Activated naive CD8-positive, alpha-beta T cell treated with anti-CD3 and anti-CD28 coated beads, Interleukin-2, amount 10 ng/mL, durations not matched to agents 7 days and 5 days (primary cell): ENCODE measurements around the gene MPHOSPH9. TPM values are rescaled to one million over a fixed set of nuclear protein-coding genes. Genes with fewer than 3 reads are reported as not detected.

Experiments used
- ATAC-seq: fragments of 150-1000 bp; cut with Tn5 transposase; one replicate; pipeline ENCODE4 v1.10.0; 2021; ENCODE audit warnings: low read depth, moderate library complexity
- POLR2A ChIA-PET: fragments of 350-600 bp; sonication (Branson Sonifier 250); formaldehyde crosslinking; loops from one replicate; lab custom pipeline; 2021; ENCODE audit warnings: antibody characterized with exemption; lab: Charles Lee
- DNase-seq: peaks from one replicate; pipeline ENCODE4 v3.0.0; 2021
- H3K27ac Mint-ChIP-seq: one replicate; pipeline ENCODE4 v1.8.0; 2022; ENCODE audit warnings: mild to moderate bottlenecking, mixed read lengths
- H3K27me3 Mint-ChIP-seq: one replicate; pipeline ENCODE4 v1.8.0; 2022; ENCODE audit warnings: mild to moderate bottlenecking, moderate library complexity, mixed read lengths
- H3K36me3 Mint-ChIP-seq: one replicate; pipeline ENCODE4 v1.8.0; 2021; ENCODE audit warnings: mild to moderate bottlenecking, mixed read lengths
- H3K4me1 Mint-ChIP-seq: one replicate; pipeline ENCODE4 v1.8.0; 2021; ENCODE audit warnings: mixed read lengths
- H3K4me3 Mint-ChIP-seq: one replicate; pipeline ENCODE4 v1.8.0; 2022; ENCODE audit warnings: mild to moderate bottlenecking, moderate library complexity, mixed read lengths
- H3K9me3 Mint-ChIP-seq: one replicate; pipeline ENCODE4 v1.8.0; 2021; ENCODE audit warnings: mixed read lengths
- total RNA-seq, 2 experiments: library from RNA; stranded (reverse); gene quantifications; one replicate each; pipeline ENCODE4 v1.2.3, GENCODE V29; 2021

MPHOSPH9 gene
- total RNA-seq, 2 experiments from 2014 or later: 121 to 131 TPM

GRCh38 chr12:123267991-123268843 is 35.3 kb upstream of the MPHOSPH9 start:
- DNase-seq: peak; percentile 39
- POLR2A ChIA-PET: interaction anchor here (0.9 to 3.7 kb wide), 4 partner anchors 19 to 96 kb away, joined by 3 to 25 read pairs (median 4); partner anchors contain the start of genes MPHOSPH9, MTRFR and SBNO1
- H3K9me3 Mint-ChIP-seq: no peaks in the 10 kb centered on the region
- H3K36me3 Mint-ChIP-seq: peaks cover 2% of the 10 kb centered on the region
- no peaks in the 10 kb centered on the region for H3K27me3 Mint-ChIP-seq
- H3K27ac Mint-ChIP-seq: peak overlapping the region; percentile 86
- no peak for ATAC-seq
- peaks cover 27% of the 10 kb centered on the region for H3K4me1 Mint-ChIP-seq
- H3K4me3 Mint-ChIP-seq: peak overlapping the region; percentile 36

- Mint-ChIP-seq H3K4me3 (no peak overlapping the region), H3K36me3 (peaks cover 3% of the 10 kb centered on the region), H3K27ac (peak overlapping the region; percentile 30), H3K4me1 (peaks cover 27% of the 10 kb centered on the region), H3K9me3 (no peaks in the 10 kb centered on the region), H3K27me3 (no peaks in the 10 kb centered on the region)
- no peak for DNase-seq
- ATAC-seq: no peak
- POLR2A ChIA-PET: no interaction called here
These were observed 34.5 kb upstream of the MPHOSPH9 start for GRCh38 chr12:123267335-123267920.

GRCh38 chr12:123266679-123267277 is 33.8 kb upstream of the MPHOSPH9 start:
- peaks cover 3% of the 10 kb centered on the region for H3K36me3 Mint-ChIP-seq
- ATAC-seq: no peak
- H3K27ac Mint-ChIP-seq: peak overlapping the region; percentile 30
- no peak overlapping the region for H3K4me3 Mint-ChIP-seq
- H3K9me3 Mint-ChIP-seq: no peaks in the 10 kb centered on the region
- POLR2A ChIA-PET: no interaction called here
- peaks cover 29% of the 10 kb centered on the region for H3K4me1 Mint-ChIP-seq
- DNase-seq: no peak
- H3K27me3 Mint-ChIP-seq: no peaks in the 10 kb centered on the region

DNA sequence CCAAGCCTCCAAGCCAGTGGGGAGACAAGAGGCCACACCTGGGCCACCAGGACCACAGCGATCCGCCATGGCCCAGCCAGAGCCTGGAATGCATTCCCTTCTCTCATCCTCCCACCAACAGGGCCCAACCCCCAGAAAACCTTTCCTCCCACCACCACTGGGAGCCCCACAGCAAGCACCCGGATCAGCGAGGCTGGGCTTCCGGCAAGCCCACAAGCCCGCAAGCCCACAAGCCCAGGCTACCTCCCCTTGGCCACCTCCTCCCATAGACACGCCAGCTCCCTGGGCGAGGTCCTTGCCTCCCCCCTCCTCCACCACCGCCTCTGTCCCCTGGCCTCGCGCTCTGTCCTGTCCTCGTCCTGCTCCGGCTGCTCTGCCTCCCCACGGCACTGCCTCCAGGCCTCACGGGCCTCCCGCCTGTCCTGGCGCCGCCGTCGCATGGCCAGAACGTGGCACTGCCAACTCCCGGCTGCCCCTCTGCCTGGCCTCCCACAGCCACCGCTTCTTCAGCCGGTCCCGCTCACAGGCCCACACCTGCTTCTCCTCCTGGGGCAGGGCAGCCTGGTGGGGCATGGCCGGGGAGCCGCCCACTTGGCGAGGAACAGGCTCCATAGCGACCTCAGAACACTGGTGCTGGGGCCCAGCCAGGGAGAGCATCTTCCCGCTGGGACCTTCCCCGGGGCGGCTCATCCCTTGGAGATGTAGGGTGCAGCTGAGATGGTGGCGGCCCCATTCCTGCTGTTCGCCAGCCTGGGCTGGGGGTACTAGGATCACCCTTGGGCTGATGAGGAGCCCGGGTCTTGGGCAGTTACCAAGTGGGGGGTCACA is 33.1 kb upstream of the MPHOSPH9 start:
- H3K9me3 Mint-ChIP-seq: no peaks in the 10 kb centered on the region
- no peaks in the 10 kb centered on the region for H3K27me3 Mint-ChIP-seq
- DNase-seq (no peak), ATAC-seq (no peak)
- POLR2A ChIA-PET: interaction anchor here (0.9 kb wide), 1 partner anchor 14 kb away, joined by 3 read pairs; no protein-coding TSS in a partner anchor
- peaks cover 32% of the 10 kb centered on the region for H3K4me1 Mint-ChIP-seq
- H3K27ac Mint-ChIP-seq: no peak overlapping the region
- H3K4me3 Mint-ChIP-seq: no peak overlapping the region
- peaks cover 6% of the 10 kb centered on the region for H3K36me3 Mint-ChIP-seq

DNA sequence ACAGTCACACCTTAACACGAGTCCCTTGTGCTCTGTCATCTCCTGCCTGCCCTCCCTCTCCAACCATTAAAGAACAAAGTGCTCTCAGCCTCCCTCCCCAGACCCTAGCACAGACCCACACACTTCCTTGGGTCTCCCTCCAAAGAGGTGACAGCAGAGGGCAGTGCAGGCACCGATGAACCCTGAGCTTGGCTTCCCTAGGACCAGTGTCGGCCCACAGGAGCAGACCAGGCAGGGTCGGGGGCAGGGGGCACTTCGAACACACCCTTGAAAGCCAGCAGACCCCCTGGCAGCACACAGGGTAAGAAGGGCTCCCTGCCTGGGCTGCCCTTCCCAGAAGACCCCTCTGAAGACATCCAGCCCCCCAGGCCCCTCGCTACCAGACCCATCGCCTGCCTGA is 31.7 kb upstream of the MPHOSPH9 start:
- Mint-ChIP-seq H3K4me1 (peaks cover 24% of the 10 kb centered on the region), H3K4me3 (no peak overlapping the region), H3K27me3 (no peaks in the 10 kb centered on the region), H3K9me3 (no peaks in the 10 kb centered on the region), H3K36me3 (peaks cover 20% of the 10 kb centered on the region), H3K27ac (no peak overlapping the region)
- no peak for ATAC-seq
- DNase-seq: no peak
- POLR2A ChIA-PET: no interaction called here

DNA sequence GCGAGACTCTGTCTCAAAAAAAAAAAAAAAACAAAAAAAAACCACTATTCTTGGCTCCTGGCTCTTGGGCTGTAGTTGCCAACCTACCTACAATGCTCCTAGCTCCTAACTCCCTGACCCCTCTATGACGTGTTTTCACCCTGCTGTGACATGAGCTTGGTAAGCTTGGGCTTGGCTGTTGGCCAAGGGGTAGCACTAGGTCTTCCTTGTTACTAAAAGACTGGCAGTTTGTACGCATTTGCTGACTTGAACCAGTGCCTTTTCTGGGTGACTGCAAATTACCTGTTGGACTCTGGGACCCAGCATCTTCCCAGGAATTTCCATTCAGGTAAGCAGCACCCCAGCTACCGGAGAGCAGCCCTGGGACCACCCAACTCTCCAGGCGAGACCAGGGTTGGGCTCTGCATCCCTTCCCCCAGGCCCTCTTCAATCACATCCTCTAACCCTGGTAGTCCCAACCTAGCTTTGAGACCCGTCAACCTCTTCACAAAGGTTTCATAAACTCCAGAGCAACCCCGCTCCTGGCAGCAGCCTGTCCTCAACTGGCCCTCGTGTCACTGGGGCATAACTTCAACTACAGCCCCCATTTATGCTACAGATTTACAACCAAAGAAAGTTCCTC is 30.4 kb upstream of the MPHOSPH9 start:
- no peak overlapping the region for H3K4me3 Mint-ChIP-seq
- no peaks in the 10 kb centered on the region for H3K27me3 Mint-ChIP-seq
- H3K4me1 Mint-ChIP-seq: peaks cover 14% of the 10 kb centered on the region
- peaks cover 23% of the 10 kb centered on the region for H3K36me3 Mint-ChIP-seq
- POLR2A ChIA-PET: interaction anchor here (0.7 kb wide), 1 partner anchor 283 kb away, joined by 5 read pairs; no protein-coding TSS in a partner anchor
- ATAC-seq: no peak
- DNase-seq: no peak
- no peaks in the 10 kb centered on the region for H3K9me3 Mint-ChIP-seq
- H3K27ac Mint-ChIP-seq: no peak overlapping the region

GRCh38 chr12:123261196-123261595 is 28.3 kb upstream of the MPHOSPH9 start:
- no peak for ATAC-seq
- Mint-ChIP-seq H3K36me3 (peaks cover 26% of the 10 kb centered on the region), H3K4me1 (peaks cover 12% of the 10 kb centered on the region), H3K27me3 (no peaks in the 10 kb centered on the region), H3K4me3 (no peak overlapping the region), H3K27ac (no peak overlapping the region), H3K9me3 (no peaks in the 10 kb centered on the region)
- POLR2A ChIA-PET: no interaction called here
- no peak for DNase-seq

- Mint-ChIP-seq H3K4me3 (no peak overlapping the region), H3K9me3 (no peaks in the 10 kb centered on the region), H3K27me3 (no peaks in the 10 kb centered on the region), H3K4me1 (peaks cover 12% of the 10 kb centered on the region), H3K27ac (no peak overlapping the region), H3K36me3 (peaks cover 27% of the 10 kb centered on the region)
- ATAC-seq (no peak), DNase-seq (no peak)
- POLR2A ChIA-PET: interaction anchor here (0.6 kb wide), 2 partner anchors 321 to 324 kb away, joined by 3 to 5 read pairs; no protein-coding TSS in a partner anchor
These were observed 27.1 kb upstream of the MPHOSPH9 start for GRCh38 chr12:123260081-123260480.

DNA sequence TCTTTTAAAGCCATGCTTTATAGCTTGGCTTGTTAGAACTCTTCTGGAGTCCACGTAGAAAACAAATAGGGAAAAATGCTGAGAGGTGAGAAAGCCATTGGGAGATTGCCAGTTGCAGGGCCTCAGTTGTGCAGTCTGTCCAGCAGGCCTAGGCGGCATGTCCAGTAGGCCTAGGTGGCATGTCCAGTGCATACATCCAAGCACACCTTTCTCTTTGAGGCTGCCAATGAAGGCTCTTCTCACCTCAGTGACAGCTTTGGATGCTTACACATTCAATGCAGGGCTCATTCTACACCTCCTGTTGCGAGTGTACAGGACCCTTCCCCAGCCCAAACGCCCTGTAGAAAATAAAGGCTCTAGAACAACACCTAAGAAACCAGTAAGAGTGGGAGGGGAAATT is 25.7 kb upstream of the MPHOSPH9 start:
- Mint-ChIP-seq H3K36me3 (peaks cover 30% of the 10 kb centered on the region), H3K4me1 (peaks cover 12% of the 10 kb centered on the region), H3K4me3 (no peak overlapping the region), H3K27ac (no peak overlapping the region), H3K9me3 (no peaks in the 10 kb centered on the region), H3K27me3 (no peaks in the 10 kb centered on the region)
- DNase-seq (no peak), ATAC-seq (no peak)
- POLR2A ChIA-PET: no interaction called here

DNA sequence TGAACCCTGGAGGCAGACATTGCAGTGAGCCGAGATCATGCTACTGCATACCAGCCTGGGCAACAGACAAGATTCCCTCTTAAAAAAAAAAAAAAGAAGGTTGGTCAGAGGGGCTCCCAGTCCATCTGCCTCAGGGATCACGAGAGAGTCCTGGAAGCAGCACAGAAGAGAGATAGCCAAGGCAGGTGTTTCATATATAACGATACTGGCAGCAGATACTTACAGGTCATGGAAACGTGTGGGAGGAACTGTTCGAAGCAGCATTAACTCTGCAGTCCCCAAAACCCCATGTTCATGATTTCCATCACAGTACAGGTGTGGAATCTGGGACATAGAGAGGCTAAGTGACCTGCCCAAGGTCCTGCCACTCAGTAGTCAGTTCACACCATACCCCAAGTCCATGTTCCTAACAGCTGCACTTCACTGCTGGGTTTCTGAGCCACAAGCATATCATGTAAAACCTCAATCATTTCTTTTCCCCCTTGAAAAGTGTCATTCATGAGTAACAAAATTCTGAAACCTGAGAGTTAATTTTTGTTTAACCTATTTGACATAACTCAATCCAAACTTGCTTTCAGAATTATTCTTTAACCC is 22.0 kb upstream of the MPHOSPH9 start:
- Mint-ChIP-seq H3K27ac (no peak overlapping the region), H3K27me3 (no peaks in the 10 kb centered on the region), H3K36me3 (peaks cover 24% of the 10 kb centered on the region), H3K9me3 (no peaks in the 10 kb centered on the region), H3K4me3 (no peak overlapping the region), H3K4me1 (peaks cover 13% of the 10 kb centered on the region)
- ATAC-seq: no peak
- POLR2A ChIA-PET: no interaction called here
- no peak for DNase-seq

DNA sequence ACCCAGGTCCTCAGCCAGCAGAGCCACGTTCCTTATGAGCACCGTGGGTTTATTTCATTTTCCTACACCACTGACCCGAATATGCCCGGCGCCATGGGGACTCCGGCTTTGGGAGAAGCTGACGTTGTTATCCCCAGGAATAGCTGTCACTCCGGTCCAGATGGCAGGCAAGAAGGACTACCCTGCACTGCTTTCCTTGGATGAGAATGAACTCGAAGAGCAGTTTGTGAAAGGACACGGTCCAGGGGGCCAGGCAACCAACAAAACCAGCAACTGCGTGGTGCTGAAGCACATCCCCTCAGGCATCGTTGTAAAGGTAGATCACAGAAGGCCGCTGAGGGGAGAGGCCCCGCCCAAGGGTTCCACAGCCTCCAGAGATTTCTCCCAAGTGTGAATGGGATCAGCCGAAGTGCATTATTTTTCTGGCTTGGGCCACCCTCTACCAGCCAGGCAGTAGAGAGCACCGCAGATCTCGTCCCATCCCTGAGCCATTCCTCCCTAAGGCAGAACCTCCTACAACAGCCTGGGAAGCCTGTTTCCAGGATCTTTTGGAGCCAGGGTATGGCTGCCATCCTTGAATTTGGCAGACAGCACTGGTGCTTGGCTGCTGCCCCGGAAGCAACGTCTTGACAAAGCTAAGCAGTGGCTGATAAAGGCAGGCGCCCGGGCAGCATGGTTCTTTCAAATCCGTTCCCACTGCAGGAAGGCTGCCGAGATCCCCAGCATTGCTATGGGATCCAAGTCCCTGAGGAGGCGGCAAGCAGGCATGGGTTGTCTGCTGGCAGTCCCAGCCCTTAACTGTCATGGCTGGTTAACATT is 20.9 kb upstream of the MPHOSPH9 start:
- POLR2A ChIA-PET: no interaction called here
- peaks cover 17% of the 10 kb centered on the region for H3K4me1 Mint-ChIP-seq
- no peak for ATAC-seq
- peak overlapping the region; percentile 1 for H3K27ac Mint-ChIP-seq
- no peak overlapping the region for H3K4me3 Mint-ChIP-seq
- H3K36me3 Mint-ChIP-seq: peaks cover 23% of the 10 kb centered on the region
- H3K27me3 Mint-ChIP-seq: no peaks in the 10 kb centered on the region
- no peaks in the 10 kb centered on the region for H3K9me3 Mint-ChIP-seq
- peak; percentile 20 for DNase-seq
